K562 (cell line): Measurements from ENCODE around the gene TUBB4B.

Experiments
- CBX8 ChIP-seq: fragments of 200-600 bp; sonication (generic); IDR thresholded peaks from 2 replicates; pipeline ENCODE4 v1.6.1; 2012; ENCODE audit warnings: borderline replicate concordance, mixed run types, low read depth, mild to moderate bottlenecking, moderate library complexity, mixed read lengths, low read length, control low read depth, inconsistent platforms; ENCODE audit not compliant: poor library complexity, severe bottlenecking; ENCODE audit errors: extremely low read depth
- CTCF ChIP-seq, 3 experiments: IDR thresholded peaks in 2 of 3; conservative IDR thresholded peaks in 1 of 3; 2 replicates each; pipeline ENCODE4 v1.5.1; 2011 to 2012; ENCODE audit warnings: low read length in 3 of 3, mild to moderate bottlenecking in 3 of 3, control low read depth in 2 of 3, improper control_type of control experiment in 1 of 3, inconsistent platforms in 1 of 3, low read depth in 1 of 3, mixed read lengths in 1 of 3, moderate library complexity in 1 of 3; ENCODE audit not compliant: insufficient read depth in 2 of 3
- E2F1 ChIP-seq: sonication (generic); formaldehyde crosslinking; IDR thresholded peaks from 2 replicates; pipeline ENCODE4 v1.8.1; 2023; ENCODE audit warnings: mild to moderate bottlenecking, missing genetic modification reagents, moderate library complexity
- IRF9 ChIP-seq: fragments of 450-650 bp; IDR thresholded peaks from 2 replicates; pipeline ENCODE4 v1.6.1; 2016; ENCODE audit warnings: missing biosample characterization, missing genetic modification characterization
- PML ChIP-seq: IDR thresholded peaks from 2 replicates; pipeline ENCODE4 v1.6.1; 2012; ENCODE audit warnings: low read length, inconsistent platforms
- THRA ChIP-seq: fragments of 450-650 bp; IDR thresholded peaks from 2 replicates; pipeline ENCODE4 v1.6.1; 2017; ENCODE audit warnings: mild to moderate bottlenecking, moderate library complexity
- ZBTB49 ChIP-seq: sonication (generic); formaldehyde crosslinking; IDR thresholded peaks from 2 replicates; pipeline ENCODE4 v1.8.0; 2022; ENCODE audit warnings: missing genetic modification reagents, mild to moderate bottlenecking, borderline replicate concordance
- ZNF282 ChIP-seq: sonication (generic); formaldehyde crosslinking; IDR thresholded peaks from 2 replicates; pipeline ENCODE4 v1.8.1; 2023; ENCODE audit warnings: missing genetic modification reagents
- ZNF3 ChIP-seq: fragments of 250-450 bp; sonication (Bioruptor Pico); IDR thresholded peaks from 2 replicates; pipeline ENCODE4 v1.5.0; 2021; ENCODE audit warnings: mild to moderate bottlenecking, moderate library complexity
- ZNF589 ChIP-seq: fragments of 200-800 bp; sonication (Bioruptor generic); IDR thresholded peaks from 2 replicates; pipeline ENCODE4 v1.6.1; 2016; ENCODE audit warnings: low read depth, missing genetic modification characterization, missing compliant biosample characterization

- TF ChIP-seq E2F1 (CRISPR knock-in tag) (no peak), CTCF (IDR thresholded peaks at IDR 0.05 in 2 of 3, conservative IDR thresholded peaks at IDR 0.05 in 1 of 3; ENCODE audit: insufficient read depth in 2 of 3, low read depth in 1 of 3, low read length in 3 of 3) (no peak), ZNF589 (no peak), ZNF282 (CRISPR knock-in tag) (no peak), THRA (no peak), IRF9 (tag) (no peak), ZBTB49 (no peak), ZNF3 (CRISPR knock-in tag) (no peak), PML (no peak), CBX8 (no peak)
These were observed 6.8 kb downstream of the TUBB4B start for GRCh38 chr9:137247916-137248175.
